Measurements from ENCODE around the gene DOCK7. TPM values are rescaled to one million over a fixed set of nuclear protein-coding genes. Genes with fewer than 3 reads are reported as not detected.

The DOCK7 gene
- total RNA-seq, 1 experiment from 2014 or later = 57.2 TPM

GRCh38 chr1:62417351-62417999, 270.7 kb downstream of the DOCK7 start:
- CTCF ChIA-PET = no interaction called here
- H3K9me3 ChIP-seq (ENCODE audit: control insufficient read depth, insufficient read depth, low read depth, low read length) = no peaks in the 10 kb centered on the region
- no peaks in the 10 kb centered on the region for H3K4me1 ChIP-seq (ENCODE audit: control insufficient read depth, insufficient read depth, low read length)
- intact Hi-C loops (cut with micrococcal nuclease; ENCODE audit: unreplicated experiment) (no loop called here), in situ Hi-C loops (cut with HindIII; ENCODE audit: low pct_unique_long_range_greater_than_20kb, low sequenced_read_pairs) (no loop called here)
- no peaks in the 10 kb centered on the region for H3K36me3 ChIP-seq (ENCODE audit: control insufficient read depth, insufficient read depth, low read length)
- no peak for TF ChIP-seq REST (IDR thresholded peaks at IDR 0.05; ENCODE audit: insufficient read depth in 1 of 2, low read depth in 2 of 2, low read length in 1 of 2)
- TF ChIP-seq POLR2AphosphoS5 (IDR thresholded peaks at IDR 0.05; ENCODE audit: low read depth, low read length) = no peak
- TF ChIP-seq TCF7L2 (IDR thresholded peaks at IDR 0.05; ENCODE audit: low read depth, low read length) = no peak
- no peak for TF ChIP-seq CTCF (IDR thresholded peaks at IDR 0.05)
- TF ChIP-seq SIN3A (IDR thresholded peaks at IDR 0.05; ENCODE audit: borderline replicate concordance, insufficient read depth, low read depth, low read length) = no peak
- H3K4me3 ChIP-seq (ENCODE audit: low read depth in 2 of 2, low read length in 2 of 2) = no peak overlapping the region
- ATAC-seq (no peak), DNase-seq (ENCODE audit: low read depth, low spot score) (no peak)
- no peaks in the 10 kb centered on the region for H3K27me3 ChIP-seq (ENCODE audit: control insufficient read depth, insufficient read depth, low read length)
- BruUV-seq (replicated peaks) = no TSS peak
- POLR2A ChIA-PET = no interaction called here
- no peak overlapping the region for H3K27ac ChIP-seq (ENCODE audit: low read length)

GRCh38 chr1:62415687-62416086, 272.5 kb downstream of the DOCK7 start:
- BruUV-seq (replicated peaks) = no TSS peak
- in situ Hi-C loops (cut with HindIII; ENCODE audit: low pct_unique_long_range_greater_than_20kb, low sequenced_read_pairs) = no loop called here
- H3K4me1 ChIP-seq (ENCODE audit: control insufficient read depth, insufficient read depth, low read length) = no peaks in the 10 kb centered on the region
- H3K9me3 ChIP-seq (ENCODE audit: control insufficient read depth, insufficient read depth, low read depth, low read length) = no peaks in the 10 kb centered on the region
- H3K4me3 ChIP-seq (ENCODE audit: low read depth in 2 of 2, low read length in 2 of 2) = no peak overlapping the region
- no peaks in the 10 kb centered on the region for H3K36me3 ChIP-seq (ENCODE audit: control insufficient read depth, insufficient read depth, low read length)
- H3K27ac ChIP-seq (ENCODE audit: low read length) = no peak overlapping the region
- DNase-seq (ENCODE audit: low read depth, low spot score) (no peak), ATAC-seq (no peak)
- CTCF ChIA-PET = interaction anchor here (0.7 kb wide), 1 partner anchor 1186 kb away, joined by 4 read pairs; no protein-coding TSS in a partner anchor
- TF ChIP-seq POLR2AphosphoS5 (IDR thresholded peaks at IDR 0.05; ENCODE audit: low read depth, low read length) = no peak
- TF ChIP-seq SIN3A (IDR thresholded peaks at IDR 0.05; ENCODE audit: borderline replicate concordance, insufficient read depth, low read depth, low read length) = no peak
- no peak for TF ChIP-seq REST (IDR thresholded peaks at IDR 0.05; ENCODE audit: insufficient read depth in 1 of 2, low read depth in 2 of 2, low read length in 1 of 2)
- no peak for TF ChIP-seq TCF7L2 (IDR thresholded peaks at IDR 0.05; ENCODE audit: low read depth, low read length)
- no peak for TF ChIP-seq CTCF (IDR thresholded peaks at IDR 0.05)
- no peaks in the 10 kb centered on the region; the same call in 1 of the 2 replicates for H3K27me3 ChIP-seq (ENCODE audit: control insufficient read depth, insufficient read depth, low read length)
- intact Hi-C loops (cut with micrococcal nuclease; ENCODE audit: unreplicated experiment) = no loop called here
- POLR2A ChIA-PET = no interaction called here
